Lower leg skin (tissue), 3 donors: ENCODE data around the gene TLCD3A.

Experiments
- CTCF ChIP-seq, 3 donors: fragments of 450-650 bp; IDR thresholded peaks; one replicate each; pipeline ENCODE4 v1.5.1; 2016; ENCODE audit warnings: antibody characterized with exemption in 3 of 3, mild to moderate bottlenecking in 3 of 3, moderate library complexity in 2 of 3
- POLR2A ChIP-seq, 2 donors: fragments of 450-650 bp; IDR thresholded peaks; one replicate each; pipeline ENCODE4 v1.6.1; 2016 to 2017; ENCODE audit warnings: antibody characterized with exemption in 2 of 2, mild to moderate bottlenecking in 1 of 2, moderate library complexity in 1 of 2

GRCh38 chr17:773467-774312 is 41.3 kb downstream of the TLCD3A start:
- TF ChIP-seq POLR2A (IDR thresholded peaks at IDR 0.05) = no peak
- TF ChIP-seq CTCF (IDR thresholded peaks at IDR 0.05) = no peak
